Measurements from ENCODE around the gene LY6G6D.
A peak's percentile ranks its signal among the peaks of the same experiment; 100 is the strongest.

LY6G6D gene

GRCh38 chr6:31718265-31718664 lies 3.1 kb downstream of the LY6G6D start:
- no peak for DNase-seq

GRCh38 chr6:31719001-31719400 lies 3.9 kb downstream of the LY6G6D start:
- DNase-seq: no peak

- DNase-seq: no peak
Observed at GRCh38 chr6:31720196-31720770, 5.1 kb downstream of the LY6G6D start.

- no peak for DNase-seq
Observed at GRCh38 chr6:31721351-31722020, 6.3 kb downstream of the LY6G6D start, which contains the start of gene LY6G6C. TSS of gene LY6G6C (minus strand) at chr6:31721746. CDS start at chr6:31721679, 67 bp downstream.

GRCh38 chr6:31722173-31722572 lies 7.0 kb downstream of the LY6G6D start:
- no peak for DNase-seq

GRCh38 chr6:31723245-31723979 lies 8.3 kb downstream of the LY6G6D start, which contains the start of gene MPIG6B:
TSS of gene MPIG6B (plus strand) at chr6:31723373. CDS start at chr6:31723384, 11 bp downstream.
- no peak for DNase-seq

- no peak for DNase-seq
Observed at GRCh38 chr6:31723980-31724691, 9.0 kb downstream of the LY6G6D start.

GRCh38 chr6:31725502-31726350 lies 10.6 kb downstream of the LY6G6D start:
- peak in 1 of 51 donors; percentile 9 for DNase-seq

GRCh38 chr6:31727034-31727716 lies 12.0 kb downstream of the LY6G6D start:
- DNase-seq: no peak

GRCh38 chr6:31727717-31728671 lies 12.8 kb downstream of the LY6G6D start:
- no peak for DNase-seq

- no peak for DNase-seq
Observed at GRCh38 chr6:31728767-31729514, 13.8 kb downstream of the LY6G6D start, which contains the start of gene DDAH2. TSS of gene DDAH2 (minus strand) at chr6:31729299. CDS start at chr6:31729161, 138 bp downstream.

- peak in 50 of 51 donors; percentile 15 to 89 (median 73) for DNase-seq
Observed at GRCh38 chr6:31729515-31729978, 14.4 kb downstream of the LY6G6D start.

GRCh38 chr6:31729979-31730630 lies 15.0 kb downstream of the LY6G6D start:
- DNase-seq: peak in 43 of 51 donors; percentile 15 to 82 (median 63)

- no peak for DNase-seq
Observed at GRCh38 chr6:31730631-31731086, 15.5 kb downstream of the LY6G6D start.

GRCh38 chr6:31732029-31732428 lies 16.9 kb downstream of the LY6G6D start:
- no peak for DNase-seq

- DNase-seq: no peak
Observed at GRCh38 chr6:31733734-31734133, 18.6 kb downstream of the LY6G6D start.

- no peak for DNase-seq
Observed at GRCh38 chr6:31734247-31734820, 19.2 kb downstream of the LY6G6D start.

All from hypothalamus (tissue), 51 donors.